GM18499 (cell line): ENCODE results near the gene C10orf105.

Experiments used
- ATAC-seq: cut with Tn5 transposase; IDR thresholded peaks from one replicate; pipeline ENCODE4 v1.9.1; 2021; ENCODE audit warnings: moderate number of reproducible peaks; ENCODE audit not compliant: insufficient read depth, unreplicated experiment

C10orf105 gene

GRCh38 chr10:71740069-71740653 is 20.6 kb upstream of the C10orf105 start:
- ATAC-seq = no peak

- no peak for ATAC-seq
Observed at GRCh38 chr10:71739358-71739900, 19.9 kb upstream of the C10orf105 start.

- no peak for ATAC-seq
Observed at GRCh38 chr10:71737834-71738197, 18.2 kb upstream of the C10orf105 start.

DNA sequence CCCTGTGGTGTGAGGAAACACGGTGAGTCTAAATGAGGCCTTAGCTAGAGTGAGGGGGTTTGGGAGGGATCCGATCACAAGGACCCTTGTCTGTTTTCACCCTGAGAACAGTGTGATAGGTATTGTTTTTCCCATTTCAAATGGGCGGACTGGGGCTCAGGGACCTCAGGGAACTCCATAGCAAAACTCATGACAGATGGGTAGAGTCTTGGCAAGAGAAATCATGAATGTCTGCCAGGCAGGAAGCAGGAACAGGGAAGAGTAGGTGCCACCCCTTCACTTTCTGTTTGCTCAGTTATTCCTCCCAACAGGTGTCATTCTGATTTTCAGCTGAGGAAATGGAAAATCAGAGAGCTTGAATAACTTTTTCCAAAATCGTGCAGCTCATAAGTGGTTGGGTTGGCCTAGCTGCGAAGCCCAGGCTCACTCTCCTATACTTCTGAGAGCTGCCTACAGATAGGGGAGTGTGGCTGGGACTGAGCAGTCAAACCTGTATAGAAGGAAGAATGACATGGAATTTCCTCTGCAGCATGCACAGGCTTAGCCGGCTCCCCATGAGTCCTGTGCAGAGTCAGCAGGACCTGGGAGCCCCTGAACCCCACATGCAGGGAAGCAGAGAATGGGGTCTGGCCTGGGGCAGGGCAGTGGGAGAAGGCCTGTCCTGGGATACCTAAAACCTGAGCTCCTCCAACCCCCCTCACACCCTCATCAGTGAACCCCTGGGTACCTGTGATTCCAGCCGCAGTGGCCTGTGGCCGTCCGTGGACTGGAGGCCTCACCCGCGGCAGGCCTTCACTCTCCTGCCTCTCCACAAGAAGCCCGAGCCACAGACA is 17.6 kb upstream of the C10orf105 start:
- ATAC-seq = no peak

DNA sequence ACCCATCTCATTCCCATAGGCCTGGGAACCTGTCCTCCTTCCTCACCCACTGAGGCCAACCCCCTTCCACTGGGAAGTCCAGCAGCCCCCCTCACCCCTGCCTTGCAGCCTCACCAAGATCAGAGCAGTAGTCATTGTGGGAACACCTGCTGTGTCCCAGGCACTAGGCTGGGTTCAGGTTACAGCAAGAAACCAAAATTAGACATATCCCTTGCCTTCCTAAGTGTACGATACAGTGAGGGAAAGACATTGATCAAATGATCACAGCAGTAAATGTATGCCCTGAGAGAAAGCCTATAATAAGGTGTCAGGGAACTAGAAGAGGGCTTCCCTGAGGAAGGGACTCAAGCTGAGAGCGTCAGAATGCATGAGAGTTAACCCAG is 17.0 kb upstream of the C10orf105 start:
- no peak for ATAC-seq

GRCh38 chr10:71735709-71736569 is 16.4 kb upstream of the C10orf105 start:
- no peak for ATAC-seq

DNA sequence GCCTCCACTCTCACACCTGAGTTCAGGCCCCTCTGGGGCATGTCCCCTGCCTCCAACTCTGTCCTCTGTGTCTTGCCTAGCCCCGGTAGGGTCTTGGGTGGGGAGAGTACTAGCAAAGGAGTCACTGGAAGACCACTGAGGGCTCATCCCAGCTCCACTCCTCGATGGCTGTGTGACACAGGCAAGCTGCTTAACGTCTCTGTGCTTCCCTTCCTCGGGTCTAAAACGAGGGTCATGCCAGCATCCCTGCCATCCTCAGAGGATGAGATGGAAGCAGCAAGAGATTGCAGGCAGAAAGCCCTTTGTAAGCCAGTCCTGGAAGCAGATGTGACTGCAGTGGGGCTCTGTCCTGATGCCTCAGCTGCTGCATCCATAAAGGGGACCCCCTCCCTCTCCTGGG is 15.2 kb upstream of the C10orf105 start:
- no peak for ATAC-seq

DNA sequence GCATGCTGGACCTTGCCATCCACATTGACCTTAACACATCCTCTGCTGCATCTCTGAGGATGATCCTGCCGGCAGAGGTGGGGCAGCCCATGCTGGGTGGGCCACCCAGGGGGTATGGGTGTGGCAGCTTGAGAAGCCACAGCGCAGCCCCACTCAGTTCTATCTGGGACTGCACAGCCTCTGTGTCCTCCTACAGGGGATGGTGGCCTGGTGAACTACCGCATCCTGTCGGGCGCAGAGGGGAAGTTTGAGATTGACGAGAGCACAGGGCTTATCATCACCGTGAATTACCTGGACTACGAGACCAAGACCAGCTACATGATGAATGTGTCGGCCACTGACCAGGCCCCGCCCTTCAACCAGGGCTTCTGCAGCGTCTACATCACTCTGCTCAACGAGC is 12.2 kb upstream of the C10orf105 start:
- no peak for ATAC-seq

GRCh38 chr10:71729161-71729636 is 9.6 kb upstream of the C10orf105 start:
- ATAC-seq = no peak

- ATAC-seq = no peak
Observed at GRCh38 chr10:71727738-71728737, 8.5 kb upstream of the C10orf105 start.

GRCh38 chr10:71727105-71727737 is 7.6 kb upstream of the C10orf105 start:
- ATAC-seq = no peak

DNA sequence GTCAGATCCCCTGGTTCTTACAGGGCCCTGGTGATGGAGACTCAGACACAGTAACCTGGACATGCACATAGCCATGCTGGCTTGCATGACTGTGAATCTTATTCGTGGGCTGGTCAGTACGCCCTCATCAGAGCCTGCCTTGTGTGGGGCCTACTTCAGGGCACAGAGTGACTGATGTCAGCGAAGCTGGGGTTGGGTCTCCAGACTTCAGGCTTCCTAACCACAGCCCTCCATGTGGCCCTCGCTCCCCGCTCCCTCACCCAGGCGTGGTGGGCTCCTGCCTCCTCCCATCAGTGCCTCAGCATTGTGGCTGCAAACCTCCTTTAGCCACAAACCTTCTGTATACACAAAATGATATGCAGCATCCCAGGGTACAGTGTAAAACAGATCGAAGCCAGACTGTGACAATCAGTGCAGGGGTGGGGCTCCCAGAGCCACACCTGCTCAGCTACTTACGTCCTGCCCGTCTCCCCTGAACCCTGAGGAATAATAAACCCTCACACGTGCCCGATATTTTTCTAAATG is 7.1 kb upstream of the C10orf105 start:
- ATAC-seq = no peak

- no peak for ATAC-seq
Observed at GRCh38 chr10:71725998-71726579, 6.5 kb upstream of the C10orf105 start.

DNA sequence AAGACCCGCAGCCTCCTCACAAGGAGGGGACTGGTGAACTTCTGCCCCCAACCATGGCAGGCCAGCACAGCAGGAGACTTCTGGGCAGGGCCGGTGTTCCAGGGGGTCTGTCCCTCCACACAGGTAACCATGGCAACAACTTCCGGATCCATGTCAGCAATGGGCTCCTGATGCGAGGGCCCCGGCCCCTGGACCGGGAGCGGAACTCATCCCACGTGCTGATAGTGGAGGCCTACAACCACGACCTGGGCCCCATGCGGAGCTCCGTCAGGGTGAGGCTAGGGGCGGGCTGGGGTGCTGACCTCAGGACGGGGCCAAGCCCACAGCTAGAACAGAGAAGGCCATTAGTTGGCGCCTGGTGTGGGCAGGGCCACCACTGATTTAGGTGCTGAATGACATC is 5.7 kb upstream of the C10orf105 start:
- ATAC-seq = no peak

- no peak for ATAC-seq
Observed at GRCh38 chr10:71724539-71724938, 5.0 kb upstream of the C10orf105 start.

- no peak for ATAC-seq
Observed at GRCh38 chr10:71723311-71723710, 3.7 kb upstream of the C10orf105 start.

DNA sequence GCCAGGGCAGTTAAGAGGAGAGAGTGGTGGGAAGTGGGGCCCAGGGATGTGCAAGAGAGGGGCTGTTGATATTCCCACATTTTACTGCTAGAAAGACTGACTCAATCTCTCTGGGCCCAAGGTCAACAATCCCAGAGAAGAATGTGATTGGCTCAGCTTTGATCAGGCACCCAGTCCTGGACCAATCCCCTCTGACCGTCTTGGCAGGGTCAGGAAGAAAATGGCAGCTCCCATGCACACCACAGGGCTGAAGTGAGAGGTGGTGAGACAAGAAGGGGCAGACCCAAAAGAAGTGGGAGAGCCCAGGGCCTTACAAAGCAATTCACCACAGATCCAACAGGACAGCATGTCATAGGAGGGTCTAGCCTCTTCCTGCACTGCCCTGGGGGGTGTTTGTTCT is 3.3 kb upstream of the C10orf105 start:
- no peak for ATAC-seq

DNA sequence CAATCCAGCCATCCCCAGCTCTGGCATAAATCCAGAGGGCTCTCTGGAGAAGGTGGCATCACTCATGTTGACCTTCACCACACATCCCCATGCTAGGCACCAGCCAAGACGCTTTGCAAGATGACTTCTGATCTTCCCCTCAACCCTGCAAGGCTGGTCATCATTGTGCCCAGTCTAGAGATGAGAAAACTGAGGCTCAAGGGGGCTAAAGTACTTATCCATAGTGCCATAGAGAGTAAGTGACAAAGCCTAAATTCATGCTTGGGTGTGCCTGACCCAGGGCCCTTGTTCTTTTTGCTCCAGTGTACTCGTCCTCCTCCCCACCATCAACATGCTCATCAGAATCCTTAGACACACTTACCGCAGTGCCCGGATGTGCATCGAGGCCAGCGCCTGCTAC is 1.7 kb upstream of the C10orf105 start:
- no peak for ATAC-seq

- ATAC-seq = no peak
Observed at GRCh38 chr10:71720288-71720687, 710 bp upstream of the C10orf105 start.
